Measurements from ENCODE around the gene RNF121. TPM values are rescaled to one million over a fixed set of nuclear protein-coding genes. Genes with fewer than 3 reads are reported as not detected.

Gene RNF121
- total RNA-seq, 1 donor from 2014 or later, result 18.4 TPM

DNA sequence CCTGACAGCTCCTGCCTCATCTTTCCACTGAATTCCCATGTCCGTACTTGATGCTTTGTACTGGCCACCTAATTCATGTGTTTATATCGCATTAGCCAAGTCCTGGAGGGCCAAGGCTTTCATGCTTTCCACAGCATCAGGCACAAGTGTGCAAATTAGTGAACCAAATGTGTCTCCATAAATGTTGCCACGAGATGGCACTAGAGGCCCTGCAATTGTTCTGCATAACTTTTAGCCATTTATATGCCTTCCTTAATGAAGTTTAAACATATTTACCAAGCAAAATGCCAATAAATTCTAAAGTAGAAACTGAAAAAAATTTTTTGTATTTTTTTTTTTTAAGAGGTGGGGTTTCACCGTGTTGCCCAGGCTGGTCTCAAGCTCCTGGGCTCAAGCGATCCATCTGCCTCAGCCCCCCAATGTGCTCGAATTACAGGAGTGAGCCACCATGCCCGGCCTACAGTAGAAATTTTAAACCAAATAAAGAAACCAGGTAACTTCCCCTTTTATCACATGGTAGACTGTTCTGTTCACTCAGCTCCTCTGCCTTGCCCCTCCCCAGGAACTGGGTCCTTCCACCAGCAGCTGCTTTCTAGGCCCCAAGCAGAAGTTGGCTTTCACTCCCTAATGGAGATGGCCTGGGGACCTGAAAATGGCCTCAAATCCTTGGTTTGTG, 49.0 kb downstream of the RNF121 start:
- intact Hi-C loops (cut with DNase I), result loop anchor here (2.0 to 5.0 kb wide), 3 partner anchors 113 to 449 kb away; no protein-coding TSS in a partner anchor
- no peak for DNase-seq (ENCODE audit: low spot score)

DNA sequence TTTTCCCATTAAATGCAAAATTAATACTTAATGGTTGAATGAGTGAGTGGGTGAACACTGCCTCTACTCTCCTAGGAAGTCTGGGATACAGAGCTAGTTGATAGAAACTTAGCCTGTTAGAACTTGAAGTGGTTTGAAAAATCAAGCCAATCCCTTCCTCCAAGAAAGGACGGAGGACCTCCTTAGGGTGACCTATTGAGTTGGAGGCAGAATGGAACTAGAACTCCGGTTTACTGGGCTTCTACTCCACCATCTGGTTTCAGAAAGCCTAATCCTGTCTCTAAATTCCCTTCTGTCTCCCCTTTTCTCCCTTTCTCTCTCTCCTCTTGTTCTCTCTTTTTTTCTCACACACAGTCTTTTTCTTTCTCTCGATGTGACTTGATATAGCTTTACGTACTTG, 50.2 kb downstream of the RNF121 start:
- DNase-seq (ENCODE audit: low spot score), result no peak
- intact Hi-C loops (cut with DNase I), result loop anchor here (5.0 kb wide), 2 partner anchors 168 to 448 kb away; no protein-coding TSS in a partner anchor

DNA sequence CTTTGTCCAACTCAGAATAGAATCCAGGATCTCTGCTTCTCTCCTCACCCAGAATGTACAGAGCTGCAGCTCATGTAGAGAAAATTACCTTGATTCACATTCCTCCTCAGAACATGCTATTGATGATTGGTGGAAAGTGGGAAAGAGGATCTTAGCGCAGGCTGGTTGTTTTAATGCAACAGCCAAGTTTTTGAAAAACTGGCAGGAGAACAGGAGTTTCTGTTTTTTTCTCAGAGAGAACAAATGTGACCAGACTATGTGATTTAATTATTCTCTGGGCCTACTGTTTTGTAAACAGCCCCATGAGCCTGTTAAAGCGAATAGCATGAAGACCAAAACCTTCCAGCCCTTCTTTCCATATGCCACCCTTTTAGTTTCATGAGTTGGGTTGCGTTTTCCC, 50.8 kb downstream of the RNF121 start:
- no peak for DNase-seq (ENCODE audit: low spot score)
- intact Hi-C loops (cut with DNase I), result loop anchor here (5.0 kb wide), 2 partner anchors 168 to 448 kb away; no protein-coding TSS in a partner anchor

DNA sequence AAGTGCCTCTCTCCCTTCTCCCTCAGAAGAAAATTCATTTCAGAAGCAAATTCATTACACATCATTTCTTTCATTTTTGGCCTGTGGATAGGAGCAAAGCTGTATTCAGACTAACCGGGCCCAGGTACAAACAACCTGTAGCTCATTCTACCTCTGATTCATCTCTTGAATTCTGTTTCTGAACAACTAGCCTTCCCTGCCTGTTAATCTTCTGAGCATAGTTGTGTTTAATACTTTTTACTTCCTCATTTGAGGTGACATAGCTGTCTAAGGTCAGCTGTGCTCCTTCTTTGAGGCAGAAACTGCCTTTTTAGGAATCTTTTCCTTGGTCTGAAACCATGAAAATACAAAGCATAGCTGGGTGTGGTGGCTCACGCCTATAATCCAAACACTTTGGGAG, 57.3 kb downstream of the RNF121 start:
- no peak for DNase-seq (ENCODE audit: low spot score)
- intact Hi-C loops (cut with DNase I), result no loop called here

DNA sequence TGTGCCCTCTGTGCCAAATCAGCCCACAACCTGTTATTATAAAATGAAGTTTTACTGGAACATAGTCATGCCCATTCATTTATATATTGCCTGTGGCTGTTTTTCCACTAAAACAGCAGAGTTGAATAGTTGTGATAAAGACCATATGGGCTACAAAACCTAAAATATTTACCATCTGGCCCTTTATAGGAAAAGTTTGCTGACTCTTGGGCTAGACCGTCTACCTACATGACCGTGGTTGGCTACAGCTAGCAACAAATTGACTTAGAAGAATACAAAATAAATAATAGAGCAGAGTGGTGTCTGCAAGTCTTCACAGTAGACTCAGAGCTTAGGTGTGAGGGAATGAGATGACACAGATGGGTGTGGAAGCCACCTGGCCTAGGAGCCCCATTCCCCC, 58.7 kb downstream of the RNF121 start:
- intact Hi-C loops (cut with DNase I), result no loop called here
- DNase-seq (ENCODE audit: low spot score), result no peak

DNA sequence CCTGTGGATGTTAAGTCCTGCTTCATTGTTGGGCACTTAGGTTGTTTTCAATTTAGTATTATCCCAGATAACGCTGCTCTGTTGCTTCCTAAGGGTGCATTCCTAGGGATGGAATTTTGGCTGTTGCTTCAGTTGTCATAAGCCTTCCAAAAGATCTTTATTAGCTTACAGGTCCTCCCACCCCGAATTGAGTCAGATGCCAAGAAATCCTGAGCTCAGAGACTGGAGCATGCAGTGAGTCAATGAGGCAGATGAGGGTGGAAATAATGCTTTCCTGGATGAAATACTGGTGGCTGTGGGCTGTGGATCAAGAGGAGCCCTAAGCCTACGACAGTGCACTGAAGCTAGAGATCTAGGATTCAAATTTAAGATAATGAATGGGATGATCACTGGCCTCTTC, 59.2 kb downstream of the RNF121 start:
- DNase-seq (ENCODE audit: low spot score), result no peak
- intact Hi-C loops (cut with DNase I), result no loop called here

DNA sequence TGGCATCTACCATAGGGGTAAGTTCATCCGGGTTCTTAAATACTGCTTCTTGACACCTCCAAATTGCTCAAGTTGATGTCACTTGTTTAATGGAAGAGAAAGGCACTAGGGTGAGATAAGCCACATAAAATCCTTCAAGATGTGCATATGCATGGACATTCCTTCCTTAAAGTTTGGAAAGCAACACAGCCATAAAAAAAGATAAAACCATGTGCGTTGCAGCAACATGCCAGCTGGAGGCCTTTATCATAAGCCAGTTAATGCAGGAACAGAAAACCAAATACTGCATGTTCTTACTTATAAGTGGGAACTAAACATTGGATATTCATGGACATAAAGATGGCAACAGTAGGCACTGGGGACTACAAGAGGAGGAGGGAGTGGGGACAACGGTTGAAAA, 61.9 kb downstream of the RNF121 start:
- intact Hi-C loops (cut with DNase I), result no loop called here

DNA sequence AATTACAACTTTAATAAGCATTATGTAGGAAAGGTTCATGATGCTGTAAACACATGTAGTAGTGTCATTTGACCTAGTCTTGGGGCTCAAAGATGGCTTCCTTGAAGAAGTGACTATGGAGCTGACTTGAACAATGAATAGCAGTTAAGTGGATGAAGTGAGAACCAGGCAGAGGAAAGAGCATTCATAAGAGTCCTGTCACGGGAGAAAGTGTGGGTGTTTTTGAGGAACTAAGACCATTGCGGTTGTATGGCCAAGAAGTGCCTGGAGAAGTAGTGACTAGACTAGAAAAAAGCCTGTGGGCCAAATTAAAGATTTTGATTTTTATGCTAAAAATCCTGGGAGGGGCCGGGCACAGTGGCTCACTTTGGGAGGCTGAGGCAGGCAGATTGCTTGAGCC, 62.6 kb downstream of the RNF121 start:
- DNase-seq (ENCODE audit: low spot score), result no peak
- intact Hi-C loops (cut with DNase I), result no loop called here

More for the DNA sequence above, 61.9 kb downstream of the RNF121 start:
- DNase-seq (ENCODE audit: low spot score), result no peak

DNA sequence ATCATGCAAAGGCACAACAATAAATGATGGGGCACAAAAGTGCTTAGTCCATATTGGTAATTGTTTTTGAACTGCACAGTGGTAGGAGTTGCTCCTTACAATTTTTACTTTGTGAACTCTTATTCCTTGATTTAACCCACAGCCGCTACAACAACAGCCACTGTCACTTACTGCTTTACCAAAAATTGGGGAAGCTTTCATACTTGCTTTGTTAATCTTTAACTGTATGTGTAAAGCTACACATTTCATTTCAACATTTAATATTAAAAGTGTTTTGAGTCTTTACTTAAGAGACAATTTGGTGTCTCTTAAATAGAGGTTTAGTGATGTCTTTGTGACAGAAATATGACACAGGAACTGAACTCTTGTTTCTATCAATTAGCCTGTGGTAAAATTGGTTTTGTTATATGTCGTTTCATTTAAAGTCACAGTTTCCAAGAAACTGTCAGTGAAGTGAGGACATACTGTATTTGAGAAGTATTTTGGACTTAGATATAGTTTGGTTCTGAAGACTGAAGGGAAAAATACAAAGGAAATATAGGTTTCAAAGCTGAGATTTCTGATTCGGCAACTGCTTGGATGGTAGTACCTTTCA, 63.4 kb downstream of the RNF121 start:
- DNase-seq (ENCODE audit: low spot score), result no peak

DNA sequence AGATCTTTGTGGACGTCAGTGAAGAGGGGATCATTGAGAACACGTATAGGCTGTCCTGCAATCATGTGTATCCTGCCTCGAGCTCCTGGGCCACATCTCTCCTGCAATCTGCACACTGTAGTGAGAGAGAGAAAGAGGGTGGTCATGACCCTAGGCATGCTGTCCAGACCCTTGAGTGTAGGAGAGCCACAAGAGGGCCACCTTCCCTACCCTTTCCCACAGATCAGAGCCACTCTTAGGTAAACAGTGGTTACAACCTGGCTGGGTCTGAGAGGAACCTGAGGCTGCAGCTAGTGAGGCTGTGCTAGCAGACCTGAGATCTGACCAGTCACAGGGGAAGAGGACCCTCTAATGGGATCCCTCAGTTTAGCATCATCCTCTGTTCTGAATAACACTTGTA, 65.9 kb downstream of the RNF121 start:
- no peak for DNase-seq (ENCODE audit: low spot score)
- intact Hi-C loops (cut with DNase I), result no loop called here

More for the DNA sequence above, 63.4 kb downstream of the RNF121 start:
- intact Hi-C loops (cut with DNase I), result no loop called here

DNA sequence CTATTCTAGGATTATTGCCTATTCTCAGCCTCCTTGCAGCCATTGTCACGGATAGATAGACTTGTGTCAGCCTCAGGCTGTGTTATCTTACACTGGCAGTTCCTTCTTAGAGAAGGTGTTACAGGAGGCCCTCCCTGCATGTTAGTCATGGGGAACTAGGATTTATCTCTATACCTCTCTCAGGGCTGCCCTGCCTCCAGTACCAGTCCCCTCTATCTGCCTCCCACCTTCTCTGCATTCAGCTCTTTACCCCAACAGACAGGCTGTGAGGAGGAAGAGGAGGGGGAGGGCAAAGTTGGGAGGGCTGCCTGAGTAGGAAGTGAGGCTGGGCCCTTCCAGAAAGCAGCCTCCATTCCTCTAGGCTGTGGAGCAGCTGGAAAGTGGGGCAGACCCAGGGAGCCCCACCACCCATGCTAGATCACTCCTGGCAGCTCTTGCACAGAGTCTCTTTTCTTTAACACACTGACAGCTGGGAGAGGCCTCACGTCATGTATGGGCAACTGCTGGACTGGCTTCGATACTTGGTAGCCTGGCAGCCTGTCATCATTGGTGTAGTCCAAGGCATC, 67.0 kb downstream of the RNF121 start:
- intact Hi-C loops (cut with DNase I), result no loop called here
- DNase-seq (ENCODE audit: low spot score), result peak; percentile 55

DNA sequence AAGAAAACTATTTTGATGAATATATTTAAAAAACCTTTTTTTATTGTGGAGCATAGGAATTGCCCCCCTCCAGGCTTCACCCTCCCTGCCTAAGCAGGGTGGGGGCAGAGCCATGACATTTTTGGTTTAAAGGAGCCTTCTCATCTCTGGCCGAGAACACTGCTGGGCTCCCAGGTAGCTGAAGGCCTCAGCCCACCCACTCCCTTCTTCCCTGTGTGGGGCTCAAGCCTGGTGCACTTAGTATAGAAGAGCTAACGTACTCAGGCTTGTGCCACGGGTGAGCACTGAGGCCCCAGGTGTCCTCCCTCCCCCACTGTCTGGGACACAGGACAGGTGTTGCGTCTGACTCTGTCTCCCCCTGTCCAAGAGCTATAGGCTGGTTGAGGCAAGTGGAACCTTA, 67.7 kb downstream of the RNF121 start:
- no peak for DNase-seq (ENCODE audit: low spot score)
- intact Hi-C loops (cut with DNase I), result no loop called here

DNA sequence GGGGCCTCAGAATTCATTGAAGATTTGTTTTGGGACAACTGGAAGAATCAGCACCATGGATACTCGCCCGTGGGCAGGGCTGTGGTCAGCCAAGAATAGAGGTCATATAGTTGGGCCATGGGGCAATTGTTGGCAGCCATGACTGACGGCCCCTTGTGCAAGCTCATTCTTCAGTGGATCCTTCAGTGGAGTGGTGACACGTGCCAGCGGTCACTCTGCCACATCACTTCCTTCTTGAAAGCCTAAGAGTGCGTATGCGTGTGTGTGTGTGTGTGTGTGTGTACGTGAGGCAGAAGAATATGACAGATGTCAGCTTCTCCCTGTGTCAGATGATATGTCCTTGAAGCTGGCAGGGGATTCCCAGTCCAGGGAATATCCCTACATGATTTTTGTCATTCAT, 68.1 kb downstream of the RNF121 start:
- intact Hi-C loops (cut with DNase I), result no loop called here
- DNase-seq (ENCODE audit: low spot score), result peak; percentile 78

DNA sequence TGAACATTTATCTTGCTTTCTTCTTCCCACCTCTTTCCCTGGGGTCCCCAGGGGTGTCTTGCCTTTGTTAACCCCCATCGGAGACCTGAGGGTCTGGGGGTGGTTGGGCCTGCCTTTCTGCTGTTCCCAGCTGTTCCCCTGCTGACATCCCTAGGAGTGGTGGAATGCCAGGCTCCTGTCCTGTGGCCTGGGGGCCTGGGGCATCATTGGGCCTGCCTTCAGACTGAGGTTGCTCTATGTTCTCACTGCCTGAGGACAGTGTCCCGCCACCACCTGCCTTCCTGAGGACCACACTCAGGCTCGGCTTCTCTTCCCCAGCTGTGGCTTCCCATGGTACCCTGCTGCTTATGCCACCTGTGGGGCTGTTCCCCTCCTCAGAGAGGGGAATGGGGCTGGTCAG, 68.7 kb downstream of the RNF121 start:
- DNase-seq (ENCODE audit: low spot score), result no peak
- intact Hi-C loops (cut with DNase I), result no loop called here

DNA sequence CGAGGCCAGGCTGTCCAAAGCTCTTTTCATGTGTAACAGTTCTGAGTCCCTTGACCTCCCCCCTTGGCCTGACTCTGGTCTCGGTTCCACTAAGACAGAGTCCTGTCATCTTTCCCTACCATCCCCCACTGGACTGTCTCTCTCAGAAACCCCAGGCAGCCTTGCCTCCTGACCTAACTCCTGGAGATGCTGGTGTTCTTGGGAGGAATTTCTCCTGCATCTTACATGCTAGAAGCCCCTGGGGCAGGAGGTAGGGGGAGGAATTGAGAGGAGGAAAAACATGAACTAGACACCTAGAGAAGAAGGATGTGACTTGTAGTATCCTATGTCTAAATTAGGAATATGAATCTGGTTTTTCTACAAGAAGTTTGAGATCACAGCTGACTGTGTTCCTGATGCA, 69.2 kb downstream of the RNF121 start:
- DNase-seq (ENCODE audit: low spot score), result no peak
- intact Hi-C loops (cut with DNase I), result no loop called here

DNA sequence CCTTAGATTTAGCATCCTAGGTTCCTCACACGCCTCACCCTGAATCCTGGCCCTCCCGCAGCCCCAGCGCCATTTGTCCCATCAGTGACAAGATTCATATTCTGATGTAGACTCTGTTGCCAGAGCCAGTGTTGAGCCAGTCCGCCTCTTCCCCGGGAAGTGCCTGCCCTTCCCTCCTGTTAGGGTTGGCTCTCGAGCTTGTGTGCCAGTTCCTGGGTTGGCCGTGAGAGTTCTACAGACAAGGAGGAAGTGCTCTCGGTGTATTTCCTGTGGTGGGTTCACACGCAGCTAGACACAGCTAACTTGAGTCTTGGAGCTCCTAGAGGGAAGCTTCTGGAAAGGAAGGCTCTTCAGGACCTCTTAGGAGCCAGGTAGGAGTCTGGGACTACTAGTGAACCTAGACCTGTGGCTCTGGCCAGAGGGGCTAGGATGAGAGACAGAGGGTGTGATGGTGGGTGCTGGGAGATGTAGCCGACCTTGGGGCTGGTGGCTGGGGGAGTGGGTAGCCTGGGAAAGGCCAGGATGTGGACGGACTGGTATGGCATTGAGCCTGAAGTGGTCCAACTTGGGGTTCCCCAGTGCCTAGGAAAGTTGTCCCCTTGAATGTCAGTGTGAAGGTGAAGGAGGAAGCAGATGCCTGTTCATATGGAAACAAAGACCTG, 69.9 kb downstream of the RNF121 start, which contains the start of gene IL18BP:
Gene IL18BP (plus strand): TSS at position 261 of the 662 bp plus-strand sequence. CDS start 1,076 bp downstream, outside the sequence.
- no peak for DNase-seq (ENCODE audit: low spot score)
- intact Hi-C loops (cut with DNase I), result no loop called here

DNA sequence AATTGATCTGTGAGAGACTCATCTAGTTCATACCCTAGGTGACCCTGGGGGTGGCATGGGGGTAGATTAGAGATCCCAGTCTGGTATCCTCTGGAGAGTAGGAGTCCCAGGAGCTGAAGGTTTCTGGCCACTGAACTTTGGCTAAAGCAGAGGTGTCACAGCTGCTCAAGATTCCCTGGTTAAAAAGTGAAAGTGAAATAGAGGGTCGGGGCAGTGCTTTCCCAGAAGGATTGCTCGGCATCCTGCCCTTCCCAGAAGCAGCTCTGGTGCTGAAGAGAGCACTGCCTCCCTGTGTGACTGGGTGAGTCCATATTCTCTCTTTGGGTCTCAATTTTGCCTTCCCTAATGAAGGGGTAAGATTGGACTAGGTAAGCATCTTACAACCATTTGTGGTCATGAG, 70.5 kb downstream of the RNF121 start:
- no peak for DNase-seq (ENCODE audit: low spot score)
- intact Hi-C loops (cut with DNase I), result no loop called here

DNA sequence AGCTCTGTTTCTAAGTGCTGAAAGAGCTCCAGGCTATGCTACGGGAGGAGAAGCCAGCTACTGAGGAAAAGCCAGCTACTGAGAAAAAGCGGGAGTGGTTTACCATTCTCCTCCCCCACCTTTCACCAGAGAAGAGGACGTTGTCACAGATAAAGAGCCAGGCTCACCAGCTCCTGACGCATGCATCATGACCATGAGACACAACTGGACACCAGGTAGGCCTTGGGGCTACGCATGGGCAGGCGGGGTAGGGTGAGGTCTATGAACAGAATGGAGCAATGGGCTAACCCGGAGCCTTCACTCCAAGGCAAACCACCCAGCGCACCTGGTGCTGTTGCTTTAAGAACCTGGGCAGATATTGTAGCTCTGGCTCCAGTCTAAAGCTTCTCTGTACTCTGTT, 71.0 kb downstream of the RNF121 start:
- DNase-seq (ENCODE audit: low spot score), result no peak
- intact Hi-C loops (cut with DNase I), result no loop called here

DNA sequence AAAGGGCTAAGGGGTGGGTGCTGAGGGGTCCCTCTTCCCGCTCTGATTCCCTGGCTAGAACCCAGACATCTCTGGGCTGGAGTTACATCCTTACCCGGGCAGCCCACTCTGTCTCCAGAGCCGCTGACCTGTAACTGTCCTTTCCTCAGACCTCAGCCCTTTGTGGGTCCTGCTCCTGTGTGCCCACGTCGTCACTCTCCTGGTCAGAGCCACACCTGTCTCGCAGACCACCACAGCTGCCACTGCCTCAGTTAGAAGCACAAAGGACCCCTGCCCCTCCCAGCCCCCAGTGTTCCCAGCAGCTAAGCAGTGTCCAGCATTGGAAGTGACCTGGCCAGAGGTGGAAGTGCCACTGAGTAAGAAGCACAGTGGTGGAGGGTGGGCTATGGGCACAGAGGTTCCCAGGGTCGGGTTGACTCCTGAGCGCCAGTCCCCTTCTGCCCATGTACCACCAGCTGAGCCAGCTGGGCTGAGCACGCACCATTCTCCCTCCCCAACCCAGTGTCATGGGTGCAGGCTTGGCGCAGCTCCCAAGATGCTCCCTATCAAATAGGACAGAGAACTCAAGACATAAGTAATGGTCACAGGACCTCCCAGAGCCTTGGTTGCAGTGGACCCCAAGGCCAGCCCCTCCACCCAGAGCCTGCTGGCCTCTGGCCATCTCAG, 71.5 kb downstream of the RNF121 start:
- intact Hi-C loops (cut with DNase I), result no loop called here

DNA sequence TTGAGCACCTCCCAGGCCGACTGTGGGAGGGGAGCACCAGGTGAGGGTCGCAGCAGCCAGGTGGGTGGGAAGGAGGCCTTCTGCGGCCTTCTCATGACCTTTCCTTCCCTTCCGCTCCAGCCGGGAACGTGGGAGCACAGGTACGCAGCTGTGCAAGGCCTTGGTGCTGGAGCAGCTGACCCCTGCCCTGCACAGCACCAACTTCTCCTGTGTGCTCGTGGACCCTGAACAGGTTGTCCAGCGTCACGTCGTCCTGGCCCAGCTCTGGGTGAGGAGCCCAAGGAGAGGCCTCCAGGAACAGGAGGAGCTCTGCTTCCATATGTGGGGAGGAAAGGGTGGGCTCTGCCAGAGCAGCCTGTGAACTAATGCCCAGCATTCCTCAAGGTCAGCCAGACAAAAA, 72.4 kb downstream of the RNF121 start:
- no peak for DNase-seq (ENCODE audit: low spot score)
- intact Hi-C loops (cut with DNase I), result no loop called here

More for the DNA sequence above, 71.5 kb downstream of the RNF121 start:
- no peak for DNase-seq (ENCODE audit: low spot score)

Data from cardiac septum (tissue), 1 donor.